ENCODE measurements around the gene RRAGD. TPM values are rescaled to one million over a fixed set of nuclear protein-coding genes. Genes with fewer than 3 reads are reported as not detected.

Gene RRAGD
- total and polyA plus RNA-seq, 4 experiments from 2014 or later, result 3.1 to 6.8 (median 4.8) TPM

DNA sequence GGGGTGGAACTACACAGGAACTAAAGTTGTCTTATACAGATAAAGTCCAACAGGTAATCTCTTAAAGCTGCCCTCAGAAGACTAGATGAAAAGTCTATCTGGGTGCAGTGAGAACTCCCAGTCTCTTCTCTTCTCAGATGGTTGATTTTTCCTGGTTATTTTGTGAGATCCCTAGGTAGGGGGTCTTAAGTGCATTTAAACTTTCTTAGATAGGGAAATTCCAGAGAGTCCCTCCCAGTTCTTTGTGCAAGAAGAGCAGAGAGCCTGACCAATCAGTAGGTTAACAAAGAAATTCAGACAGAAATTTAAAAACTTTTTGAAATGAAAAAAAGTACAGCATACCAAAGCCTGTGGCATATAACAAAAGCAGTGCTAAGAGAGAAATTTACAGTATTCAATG lies 95.0 kb downstream of the RRAGD start:
- Mint-ChIP-seq H3K4me3 (no peak overlapping the region), H3K4me1 (peaks cover 4 to 6% (median 4%) of the 10 kb centered on the region in 4 donors), H3K27me3 (no peaks in the 10 kb centered on the region), H3K27ac (no peak overlapping the region), H3K9me3 (no peaks in the 10 kb centered on the region), H3K36me3 (peaks cover 3 to 22% of the 10 kb centered on the region in 2 donors)
- CTCF ChIA-PET (ENCODE audit: partially characterized antibody), result no interaction called here
- Histone ChIP-seq H3K27me3 (ENCODE audit: insufficient read depth, low read length) (no peaks in the 10 kb centered on the region), H3K27ac (ENCODE audit: low read depth, low read length) (no peak overlapping the region), H3K9me3 (ENCODE audit: control insufficient read depth in 1 of 2, low read length in 2 of 2) (no peaks in the 10 kb centered on the region), H3K4me3 (ENCODE audit: low read length in 2 of 2) (no peak overlapping the region), H3K4me1 (ENCODE audit: insufficient read depth, low read length) (no peaks in the 10 kb centered on the region), H3K36me3 (ENCODE audit: insufficient read depth, low read length) (no peaks in the 10 kb centered on the region)
- intact Hi-C loops (cut with micrococcal nuclease), result no loop called here
- POLR2A ChIA-PET (ENCODE audit: partially characterized antibody), result no interaction called here
- no peak for DNase-seq

- ChIA-PET POLR2A (ENCODE audit: partially characterized antibody) (no interaction called here), CTCF (ENCODE audit: partially characterized antibody) (interaction anchor here (1.3 kb wide), 1 partner anchor 57 kb away, joined by 5 read pairs; no protein-coding TSS in a partner anchor)
- H3K4me1 ChIP-seq (ENCODE audit: insufficient read depth, low read length), result no peaks in the 10 kb centered on the region
- Mint-ChIP-seq H3K4me3 (no peak within 1 kb of the TSS), H3K27me3 (no peaks in the 10 kb centered on the region), H3K36me3 (peaks cover 0 to 18% of the 10 kb centered on the region in 2 donors), H3K4me1 (peaks cover 4 to 10% (median 5%) of the 10 kb centered on the region in 4 donors), H3K9me3 (no peaks in the 10 kb centered on the region), H3K27ac (peak within 1 kb of the TSS in 2 of 7 donors; percentile 30 to 38)
- no peak for DNase-seq
- no peaks in the 10 kb centered on the region for H3K9me3 ChIP-seq (ENCODE audit: control insufficient read depth in 1 of 2, low read length in 2 of 2)
- no peak within 1 kb of the TSS for H3K27ac ChIP-seq (ENCODE audit: low read depth, low read length)
- no peak within 1 kb of the TSS for H3K4me3 ChIP-seq (ENCODE audit: low read length in 2 of 2)
- H3K27me3 ChIP-seq (ENCODE audit: insufficient read depth, low read length), result no peaks in the 10 kb centered on the region
- intact Hi-C loops (cut with micrococcal nuclease), result no loop called here
- no peaks in the 10 kb centered on the region for H3K36me3 ChIP-seq (ENCODE audit: insufficient read depth, low read length)
Measured at GRCh38 chr6:89315249-89315885, 96.7 kb downstream of the RRAGD start, which contains the start of gene GABRR2. Gene GABRR2 (minus strand): TSS chr6:89315299. CDS start chr6:89315165, 134 bp downstream.

- H3K36me3 Mint-ChIP-seq, result peaks cover 0 to 11% of the 10 kb centered on the region in 2 donors
- peaks cover 2 to 4% (median 4%) of the 10 kb centered on the region in 4 donors for H3K4me1 Mint-ChIP-seq
- CTCF ChIA-PET (ENCODE audit: partially characterized antibody), result interaction anchor here (1.3 kb wide), 1 partner anchor 58 kb away, joined by 5 read pairs; no protein-coding TSS in a partner anchor
- Histone ChIP-seq H3K4me3 (ENCODE audit: low read length in 2 of 2) (no peak overlapping the region), H3K36me3 (ENCODE audit: insufficient read depth, low read length) (no peaks in the 10 kb centered on the region), H3K4me1 (ENCODE audit: insufficient read depth, low read length) (no peaks in the 10 kb centered on the region), H3K27ac (ENCODE audit: low read depth, low read length) (no peak overlapping the region), H3K9me3 (ENCODE audit: control insufficient read depth in 1 of 2, low read length in 2 of 2) (no peaks in the 10 kb centered on the region), H3K27me3 (ENCODE audit: insufficient read depth, low read length) (no peaks in the 10 kb centered on the region)
- intact Hi-C loops (cut with micrococcal nuclease), result no loop called here
- H3K9me3 Mint-ChIP-seq, result no peaks in the 10 kb centered on the region
- DNase-seq, result no peak
- H3K27me3 Mint-ChIP-seq, result no peaks in the 10 kb centered on the region
- H3K4me3 Mint-ChIP-seq, result no peak overlapping the region
- POLR2A ChIA-PET (ENCODE audit: partially characterized antibody), result no interaction called here
- peak overlapping the region in 1 of 7 donors; percentile 38 for H3K27ac Mint-ChIP-seq
Measured at GRCh38 chr6:89314692-89315091, 97.4 kb downstream of the RRAGD start.

Other genes with a start within 250 kb of the RRAGD start
- not detected for gene GABRR1, start 194.9 kb downstream of the RRAGD start, total RNA-seq
- gene GABRR1, start 194.9 kb downstream of the RRAGD start, polyA plus RNA-seq, result not detected
- gene GABRR2, start 97.0 kb downstream of the RRAGD start, total RNA-seq, result 1 to 10 TPM; 1.2 to 1.7 TPM
- under 1 TPM in 1 of 2 donors, not detected in 1; 0.10 TPM for gene GABRR2, start 97.0 kb downstream of the RRAGD start, polyA plus RNA-seq
- 10 to 100 TPM; 21.9 to 22.6 TPM for gene UBE2J1, start 59.6 kb downstream of the RRAGD start, total RNA-seq
- gene UBE2J1, start 59.6 kb downstream of the RRAGD start, polyA plus RNA-seq, result 10 to 100 TPM; 34.1 to 53.8 TPM
- gene ANKRD6, start 20.9 kb upstream of the RRAGD start, total RNA-seq, result 1 to 10 TPM; 4.4 to 5.8 TPM
- 1 to 10 TPM; 2.8 to 4.2 TPM for gene ANKRD6, start 20.9 kb upstream of the RRAGD start, polyA plus RNA-seq
- 10 to 100 TPM; 31.8 to 36.7 TPM for gene LYRM2, start 226.5 kb upstream of the RRAGD start, total RNA-seq
- gene LYRM2, start 226.5 kb upstream of the RRAGD start, polyA plus RNA-seq, result 10 to 100 TPM; 73.1 to 73.3 TPM